SK-N-SH (cell line): ENCODE data around the gene KCNC4. TPM values are rescaled to one million over a fixed set of nuclear protein-coding genes. Genes with fewer than 3 reads are reported as not detected.

Source experiments
- CTCF ChIA-PET: fragments of 300-600, 350-600 bp; formaldehyde crosslinking; extraction: SDS; loops from one replicate; lab custom pipeline; 2021; lab: Yijun Ruan, JAX
- POLR2A ChIA-PET: fragments of 350-600 bp; sonication (Branson Sonifier 250); formaldehyde crosslinking; extraction: SDS; loops from one replicate; lab custom pipeline; 2020; ENCODE audit warnings: antibody characterized with exemption, inconsistent platforms; lab: Yijun Ruan, JAX
- DNase-seq: peaks from one replicate; pipeline ENCODE4 v3.0.0; 2012
- H2AFZ ChIP-seq: fragments of 200-600 bp; sonication (generic); 2 replicates; pipeline ENCODE4 v1.8.1; 2016; ENCODE audit warnings: antibody characterized with exemption, mild to moderate bottlenecking, low read depth
- H3F3A ChIP-seq: fragments of 200-600 bp; sonication (generic); replicated peaks from 2 replicates; pipeline ENCODE3; 2016; ENCODE audit warnings: antibody characterized with exemption, mild to moderate bottlenecking; ENCODE audit not compliant: insufficient read depth
- H3K27ac ChIP-seq, 2 experiments: fragments of 200-500 bp in 1 of 2; fragments of 200-600 bp in 1 of 2; sonication (Bioruptor generic) in 1 of 2; sonication (generic), shearing (Covaris generic) in 1 of 2; 2 replicates each; pipeline versions ENCODE4 v1.5.1 to v1.6.1; 2014 to 2016; ENCODE audit warnings: low read depth in 2 of 2, inconsistent platforms in 1 of 2, low read length in 1 of 2, mild to moderate bottlenecking in 1 of 2, mixed read lengths in 1 of 2
- H3K27me3 ChIP-seq: fragments of 200-600 bp; sonication (generic), shearing (Covaris generic); 2 replicates; pipeline ENCODE4 v1.6.1; 2016; ENCODE audit warnings: mixed run types; ENCODE audit not compliant: insufficient read depth
- H3K36me3 ChIP-seq, 2 experiments: fragments of 200-500 bp in 1 of 2; fragments of 200-600 bp in 1 of 2; sonication (Bioruptor generic) in 1 of 2; sonication (generic) in 1 of 2; replicated peaks in 1 of 2; 2 replicates each; pipeline versions ENCODE3 to v1.5.1; 2014 to 2016; ENCODE audit warnings: low read length in 1 of 2, mild to moderate bottlenecking in 1 of 2; ENCODE audit not compliant: insufficient read depth in 2 of 2, control insufficient read depth in 1 of 2
- H3K4me1 ChIP-seq, 2 experiments: fragments of 200-500 bp in 1 of 2; fragments of 200-600 bp in 1 of 2; sonication (Bioruptor generic) in 1 of 2; sonication (generic), shearing (Covaris generic) in 1 of 2; 2 replicates each; pipeline versions ENCODE4 v1.5.1 to v1.6.1; 2014 to 2016; ENCODE audit warnings: low read depth in 1 of 2, low read length in 1 of 2, mixed run types in 1 of 2; ENCODE audit not compliant: insufficient read depth in 2 of 2, control insufficient read depth in 1 of 2
- H3K4me2 ChIP-seq: fragments of 200-600 bp; sonication (generic), shearing (Covaris generic); 2 replicates; pipeline ENCODE4 v1.6.1; 2017; ENCODE audit warnings: mixed run types
- H3K4me3 ChIP-seq, 2 experiments: fragments of 200-500 bp in 1 of 2; fragments of 200-600 bp in 1 of 2; sonication (Bioruptor generic) in 1 of 2; sonication (generic), shearing (Covaris generic) in 1 of 2; 2 replicates each; pipeline versions ENCODE4 v1.5.1 to v1.8.1; 2014 to 2016; ENCODE audit warnings: low read depth in 2 of 2, inconsistent platforms in 1 of 2, low read length in 1 of 2, mild to moderate bottlenecking in 1 of 2, mixed read lengths in 1 of 2, moderate library complexity in 1 of 2
- H3K79me2 ChIP-seq: fragments of 200-600 bp; sonication (generic); 2 replicates; pipeline ENCODE4 v1.8.1; 2017; ENCODE audit warnings: mild to moderate bottlenecking; ENCODE audit not compliant: insufficient read depth
- H3K9ac ChIP-seq: fragments of 200-600 bp; sonication (generic); 2 replicates; pipeline ENCODE4 v1.6.1; 2017; ENCODE audit warnings: mixed run types
- H3K9me2 ChIP-seq: fragments of 200-600 bp; sonication (generic); 2 replicates; pipeline ENCODE4 v1.6.1; 2017; ENCODE audit warnings: mixed run types
- H3K9me3 ChIP-seq: fragments of 200-600 bp; sonication (generic); 2 replicates; pipeline ENCODE4 v1.6.1; 2017; ENCODE audit warnings: mixed run types, mild to moderate bottlenecking, moderate library complexity
- H4K20me1 ChIP-seq: fragments of 200-600 bp; sonication (generic); 2 replicates; pipeline ENCODE4 v1.6.1; 2017; ENCODE audit warnings: mild to moderate bottlenecking, mixed run types; ENCODE audit not compliant: insufficient read depth
- CTCF ChIP-seq: fragments of 200-600 bp; sonication (generic); IDR thresholded peaks from 2 replicates; pipeline ENCODE4 v1.6.1; 2017; ENCODE audit warnings: antibody characterized with exemption, mild to moderate bottlenecking, moderate library complexity
- ELF1 ChIP-seq: IDR thresholded peaks from 2 replicates; pipeline ENCODE4 v1.4.0; 2012
- EZH2phosphoT487 ChIP-seq: fragments of 200-600 bp; sonication (generic); IDR thresholded peaks from 2 replicates; pipeline ENCODE4 v1.6.1; 2017; ENCODE audit warnings: low read depth, mixed run types, mild to moderate bottlenecking, antibody characterized with exemption, moderate library complexity, borderline replicate concordance
- FOXJ3 ChIP-seq: sonication (generic); formaldehyde crosslinking; IDR thresholded peaks from 2 replicates; pipeline ENCODE4 v1.5.1; 2020; ENCODE audit warnings: mild to moderate bottlenecking, missing genetic modification reagents
- IRF3 ChIP-seq: fragments of 150-350 bp; IDR thresholded peaks from 2 replicates; pipeline ENCODE4 v1.6.1; 2016; ENCODE audit warnings: mild to moderate bottlenecking, low read depth, low read length
- MEF2A ChIP-seq: IDR thresholded peaks from 2 replicates; pipeline ENCODE4 v1.4.0; 2012; ENCODE audit warnings: low read depth, borderline replicate concordance
- RAD21 ChIP-seq: IDR thresholded peaks from 2 replicates; pipeline ENCODE4 v1.6.1; 2012; ENCODE audit warnings: mild to moderate bottlenecking, low read length
- SIN3A ChIP-seq: IDR thresholded peaks from 2 replicates; pipeline ENCODE4 v1.6.1; 2012; ENCODE audit warnings: low read depth, mild to moderate bottlenecking, low read length, moderate library complexity, borderline replicate concordance
- SMC3 ChIP-seq: IDR thresholded peaks from 2 replicates; pipeline ENCODE4 v1.6.1; 2012; ENCODE audit warnings: low read depth, low read length, improper control_type of control experiment
- USF1 ChIP-seq: IDR thresholded peaks from 2 replicates; pipeline ENCODE4 v1.4.0; 2012; ENCODE audit warnings: low read depth, borderline replicate concordance
- USF2 ChIP-seq: fragments of 150-350 bp; IDR thresholded peaks from 2 replicates; pipeline ENCODE4 v1.6.1; 2017; ENCODE audit warnings: antibody characterized with exemption, low read length, low read depth, borderline replicate concordance
- YY1 ChIP-seq: IDR thresholded peaks from 2 replicates; pipeline ENCODE4 v1.4.0; 2012; ENCODE audit warnings: low read depth, mild to moderate bottlenecking
- whole genome bisulfite sequencing: methylation state at CpG from one replicate; pipeline ENCODE4 v1.1.6; 2017; ENCODE audit warnings: low lambda C conversion rate; 5-methylcytosine and 5-hydroxymethylcytosine counted together
- polyA plus RNA-seq, 3 experiments: library from polyadenylated mRNA; depleted of rRNA; stranded (reverse); fragments of >200 nt; gene quantifications; 2 replicates each; pipeline ENCODE4 v1.2.3, GENCODE V29; 2012

KCNC4 gene
- polyA plus RNA-seq, 1 of the 3 experiments (the other 2 are of a cell fraction), result 0.51 TPM

GRCh38 chr1:110203021-110203661, 7.0 kb upstream of the KCNC4 start:
- Histone ChIP-seq H3F3A (no peaks in the 10 kb centered on the region), H4K20me1 (no peaks in the 10 kb centered on the region), H3K36me3 (no peaks in the 10 kb centered on the region), H3K4me1 (peaks cover 0 to 25% of the 10 kb centered on the region in 2 experiments; a peak in 1 of 4 replicates), H3K9ac (no peak overlapping the region), H3K9me2 (no peaks in the 10 kb centered on the region), H3K9me3 (no peaks in the 10 kb centered on the region), H3K27me3 (no peaks in the 10 kb centered on the region), H2AFZ (peak overlapping the region; percentile 36; the same call in 1 of the 2 replicates), H3K79me2 (no peaks in the 10 kb centered on the region), H3K4me3 (no peak overlapping the region; a peak in 1 of 4 replicates), H3K27ac (no peak overlapping the region), H3K4me2 (peak overlapping the region; percentile 6; the same call in 1 of the 2 replicates)
- TF ChIP-seq YY1 (no peak), CTCF (peak; percentile 84), IRF3 (no peak), EZH2phosphoT487 (no peak), FOXJ3 (CRISPR knock-in tag) (no peak), SIN3A (no peak), USF1 (no peak), SMC3 (peak; percentile 93), USF2 (no peak), ELF1 (no peak), RAD21 (peak; percentile 89), MEF2A (no peak)
- POLR2A ChIA-PET, result interaction anchor here (0.6 kb wide), 1 partner anchor 144 kb away, joined by 4 read pairs; no protein-coding TSS in a partner anchor
- WGBS, result 35% methylated on average over 6 of the region's 6 CpGs
- DNase-seq, result peak; percentile 72
- CTCF ChIA-PET, result interaction anchor here (0.6 to 19.1 kb wide), 75 partner anchors 9 to 295 kb away, joined by 3 to 1300 read pairs (median 4); partner anchors contain the start of genes LAMTOR5, RBM15, SLC6A17 and UBL4B
